Mesendoderm (in vitro differentiated cells): Measurements from ENCODE around the gene TAF6L.
"Not testable (repeated sequence)": the region's sequence is repeated elsewhere in the genome, so short reads cannot be mapped to it uniquely, and the experiment has no call there.

Source experiments
- DNase-seq: peaks from one replicate; pipeline ENCODE4 v3.0.0; 2013
- H2AK5ac ChIP-seq: 2 replicates; pipeline ENCODE4 v1.6.1; 2013; ENCODE audit warnings: low read length, inconsistent platforms
- H2BK120ac ChIP-seq: 2 replicates; pipeline ENCODE4 v1.6.1; 2013; ENCODE audit warnings: low read depth, mild to moderate bottlenecking, low read length, moderate library complexity, mixed read lengths
- H2BK15ac ChIP-seq: replicated peaks from 2 replicates; pipeline ENCODE4 v1.6.1; 2013; ENCODE audit warnings: low read depth, mild to moderate bottlenecking, moderate library complexity
- H2BK5ac ChIP-seq: 2 replicates; pipeline ENCODE4 v1.6.1; 2013; ENCODE audit warnings: low read length, inconsistent platforms
- H3K18ac ChIP-seq: 2 replicates; pipeline ENCODE4 v1.6.1; 2013; ENCODE audit warnings: mild to moderate bottlenecking, low read length, mixed read lengths
- H3K23ac ChIP-seq: one replicate; pipeline ENCODE4 v1.6.1; 2013; ENCODE audit warnings: low read length
- H3K27ac ChIP-seq: 2 replicates; pipeline ENCODE4 v1.5.1; 2013; ENCODE audit warnings: low read depth, mild to moderate bottlenecking, inconsistent platforms, low read length, moderate library complexity
- H3K27me3 ChIP-seq: 2 replicates; pipeline ENCODE4 v1.6.1; 2013; ENCODE audit warnings: low read length, control low read depth, mild to moderate bottlenecking, inconsistent platforms; ENCODE audit not compliant: insufficient read depth, poor library complexity
- H3K36me3 ChIP-seq: 2 replicates; pipeline ENCODE4 v1.6.1; 2013; ENCODE audit warnings: low read length, inconsistent platforms; ENCODE audit not compliant: control insufficient read depth, insufficient read depth
- H3K4ac ChIP-seq: one replicate; pipeline ENCODE4 v1.6.1; 2013; ENCODE audit warnings: low read depth, mild to moderate bottlenecking, low read length, moderate library complexity
- H3K4me1 ChIP-seq: 2 replicates; pipeline ENCODE4 v1.6.1; 2013; ENCODE audit warnings: low read depth, low read length, inconsistent platforms; ENCODE audit not compliant: control insufficient read depth
- H3K4me2 ChIP-seq: 2 replicates; pipeline ENCODE4 v1.6.1; 2013; ENCODE audit warnings: low read length
- H3K4me3 ChIP-seq: 2 replicates; pipeline ENCODE4 v1.5.1; 2013; ENCODE audit warnings: mild to moderate bottlenecking, low read length
- H3K56ac ChIP-seq: one replicate; pipeline ENCODE4 v1.6.1; 2013; ENCODE audit warnings: low read length
- H3K79me1 ChIP-seq: 2 replicates; pipeline ENCODE4 v1.6.1; 2013; ENCODE audit warnings: low read length, inconsistent platforms
- H3K79me2 ChIP-seq: 2 replicates; pipeline ENCODE4 v1.6.1; 2013; ENCODE audit warnings: mild to moderate bottlenecking, low read length; ENCODE audit not compliant: control insufficient read depth, insufficient read depth
- H3K9ac ChIP-seq: 2 replicates; pipeline ENCODE4 v1.6.1; 2013; ENCODE audit warnings: low read length, inconsistent platforms
- H4K5ac ChIP-seq: one replicate; pipeline ENCODE4 v1.6.1; 2013; ENCODE audit warnings: low read length
- H4K8ac ChIP-seq: one replicate; pipeline ENCODE4 v1.6.1; 2013; ENCODE audit warnings: low read depth, mild to moderate bottlenecking, control low read depth, low read length, moderate library complexity
- WGBS: extraction: QIAGEN DNeasy Blood & Tissue Kit; methylation state at CpG from one replicate; pipeline ENCODE4 v1.1.7; 2013; ENCODE audit warnings: low lambda C conversion rate, missing lambda C conversion rate; ENCODE audit not compliant: insufficient coverage; ENCODE audit errors: extremely low coverage; 5-methylcytosine and 5-hydroxymethylcytosine counted together

Gene TAF6L

DNA sequence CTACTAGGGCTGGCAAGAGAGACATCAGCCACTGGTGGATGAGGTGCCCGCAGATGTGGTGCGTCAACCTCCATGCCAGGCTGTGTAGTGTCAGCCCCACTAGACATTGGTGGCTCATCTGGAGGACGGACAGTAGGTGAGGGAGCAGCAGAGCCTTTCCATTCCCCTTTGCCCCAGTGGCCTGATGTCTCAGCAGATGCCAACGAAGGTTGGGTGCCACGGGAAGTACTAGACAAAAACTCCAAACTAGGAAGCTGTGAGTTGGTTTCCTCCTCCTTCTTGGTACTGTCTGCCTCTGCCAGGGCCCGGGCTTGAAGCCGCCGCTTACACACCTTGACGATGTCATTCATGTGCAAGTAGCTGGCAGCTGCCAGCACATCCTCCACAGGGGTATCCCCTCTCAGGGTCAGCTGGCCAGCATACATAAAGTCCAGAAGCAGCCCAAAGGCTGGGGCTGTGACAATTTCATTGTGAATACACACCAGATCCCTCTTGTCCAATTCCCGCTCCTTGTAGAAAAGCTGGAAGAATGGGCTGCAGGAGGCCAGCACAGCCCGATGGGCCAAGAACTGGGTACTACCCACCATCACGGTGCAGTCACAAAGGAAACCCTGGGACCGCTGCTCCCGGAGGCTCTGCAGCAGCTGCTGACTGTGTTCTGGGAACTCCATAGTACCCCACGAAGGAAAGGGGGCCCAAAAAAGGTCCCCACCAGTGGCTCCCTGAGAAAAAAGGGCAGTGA, 18.0 kb upstream of the TAF6L start:
- H3K27ac ChIP-seq, result no peak overlapping the region
- H4K5ac ChIP-seq, result no peak overlapping the region
- no peak overlapping the region for H2BK15ac ChIP-seq
- H3K23ac ChIP-seq, result no peak overlapping the region
- no peak overlapping the region for H3K4me3 ChIP-seq
- peak overlapping the region; percentile 23 for H3K18ac ChIP-seq
- H3K36me3 ChIP-seq, result peaks cover 6% of the 10 kb centered on the region
- H2AK5ac ChIP-seq, result no peak overlapping the region
- no peak for DNase-seq
- no CpG with 5 or more reads among the region's 15 CpGs for WGBS
- peak overlapping the region; percentile 65 for H3K56ac ChIP-seq
- H3K79me1 ChIP-seq, result peaks cover 18% of the 10 kb centered on the region
- no peaks in the 10 kb centered on the region for H3K4me1 ChIP-seq
- H2BK120ac ChIP-seq, result no peak overlapping the region
- H3K79me2 ChIP-seq, result peaks cover 18% of the 10 kb centered on the region
- H3K9ac ChIP-seq, result peak overlapping the region; percentile 59
- peak overlapping the region; percentile 89 for H3K4ac ChIP-seq
- no peak overlapping the region for H2BK5ac ChIP-seq
- H4K8ac ChIP-seq, result no peak overlapping the region
- peak overlapping the region; percentile 33 for H3K4me2 ChIP-seq
- H3K27me3 ChIP-seq, result no peaks in the 10 kb centered on the region

DNA sequence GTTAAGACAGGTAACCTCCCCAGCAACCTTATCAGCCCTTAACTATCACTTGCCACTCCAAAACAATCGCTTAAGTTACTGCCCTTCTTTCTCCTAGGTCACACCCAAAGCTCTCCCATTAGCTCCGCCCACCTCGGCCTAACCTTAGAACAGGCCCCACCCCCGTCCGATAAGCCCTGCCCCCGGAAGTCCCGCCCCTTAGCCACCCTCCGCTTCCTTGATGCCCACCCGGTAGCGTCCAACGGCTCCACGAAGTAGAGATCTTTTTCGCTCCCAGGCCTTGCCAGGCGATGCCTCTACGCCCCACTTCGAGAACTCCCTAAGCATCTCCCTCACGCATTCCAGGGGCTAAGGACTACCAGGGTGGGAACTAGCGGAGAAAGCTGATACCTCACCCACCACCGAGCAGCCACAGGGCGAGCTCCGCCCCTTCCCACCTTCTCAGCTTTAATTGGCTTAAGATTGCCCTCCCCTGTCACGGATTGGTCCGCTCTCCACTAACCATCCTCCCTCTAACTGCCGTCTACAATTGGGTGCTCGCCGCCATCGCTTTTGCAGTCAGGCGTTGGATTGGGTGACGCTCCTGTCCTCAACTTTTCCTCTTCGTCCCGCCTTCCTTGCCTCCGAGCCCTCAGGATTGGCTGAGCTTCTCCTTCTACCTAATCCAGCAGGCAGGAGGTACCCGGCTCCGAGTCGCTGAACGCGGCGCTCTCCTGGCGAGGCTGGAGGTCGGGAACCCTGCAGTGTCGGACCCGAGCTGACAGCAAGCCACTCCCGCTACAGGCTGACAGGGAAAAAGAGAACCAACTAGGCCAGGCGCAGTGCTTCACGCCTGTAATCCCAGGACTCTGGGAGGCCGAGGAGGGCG, 17.2 kb upstream of the TAF6L start, which contains the start of gene ZBTB3:
ZBTB3 (minus strand) TSS at position 425 of the 868 bp plus-strand sequence. CDS start 496 bp downstream, outside the sequence.
- WGBS, result no CpG with 5 or more reads among the region's 47 CpGs
- no peak within 1 kb of the TSS for H3K23ac ChIP-seq
- peak within 1 kb of the TSS; percentile 99 for H3K56ac ChIP-seq
- H3K4me3 ChIP-seq, result peak within 1 kb of the TSS; percentile 89
- peak; percentile 100 for DNase-seq
- peaks cover 6% of the 10 kb centered on the region for H3K36me3 ChIP-seq
- H2BK15ac ChIP-seq, result no peak within 1 kb of the TSS
- peak within 1 kb of the TSS; percentile 89 for H3K4ac ChIP-seq
- peak within 1 kb of the TSS; percentile 66 for H2BK5ac ChIP-seq
- peak within 1 kb of the TSS; percentile 93 for H3K9ac ChIP-seq
- H2BK120ac ChIP-seq, result no peak within 1 kb of the TSS
- no peak within 1 kb of the TSS for H4K5ac ChIP-seq
- no peaks in the 10 kb centered on the region for H3K4me1 ChIP-seq
- peak within 1 kb of the TSS; percentile 23 for H3K18ac ChIP-seq
- H4K8ac ChIP-seq, result no peak within 1 kb of the TSS
- H3K27ac ChIP-seq, result peak within 1 kb of the TSS; percentile 74
- H3K4me2 ChIP-seq, result peak within 1 kb of the TSS; percentile 65
- H2AK5ac ChIP-seq, result no peak within 1 kb of the TSS
- peaks cover 16% of the 10 kb centered on the region for H3K79me1 ChIP-seq
- no peaks in the 10 kb centered on the region for H3K27me3 ChIP-seq
- peaks cover 18% of the 10 kb centered on the region for H3K79me2 ChIP-seq

DNA sequence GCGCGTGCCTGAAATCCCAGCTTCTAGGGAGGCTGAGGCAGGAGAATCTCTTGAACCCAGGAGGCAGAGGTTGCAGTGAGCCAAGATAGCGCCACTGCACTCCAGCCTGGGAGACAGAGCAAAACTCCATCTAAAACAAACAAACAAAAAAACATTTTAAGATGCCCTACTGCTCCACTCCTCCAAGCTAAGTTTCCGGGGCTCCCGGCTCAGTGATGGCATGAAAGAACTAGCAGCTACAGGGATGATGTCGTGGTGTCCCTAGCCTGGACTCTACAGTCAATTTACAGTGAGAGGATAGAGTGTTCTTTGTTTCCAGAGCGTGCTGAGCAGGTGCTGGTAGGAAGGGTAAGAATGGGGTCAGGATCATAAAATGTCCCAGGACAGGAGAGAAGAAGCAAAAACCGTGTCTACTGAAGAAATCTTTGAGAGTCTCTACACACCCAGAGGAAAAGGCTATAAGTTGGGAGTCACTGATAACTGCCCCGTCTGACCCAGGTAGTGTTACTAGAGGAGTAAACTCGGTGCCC, 16.0 kb upstream of the TAF6L start:
- no CpG with 5 or more reads among the region's 10 CpGs for WGBS
- H3K79me2 ChIP-seq, result peaks cover 18% of the 10 kb centered on the region
- H2BK15ac ChIP-seq, result no peak overlapping the region
- H4K8ac ChIP-seq, result no peak overlapping the region
- no peak overlapping the region for H3K18ac ChIP-seq
- H2AK5ac ChIP-seq, result no peak overlapping the region
- H3K23ac ChIP-seq, result no peak overlapping the region
- H3K9ac ChIP-seq, result no peak overlapping the region
- H3K56ac ChIP-seq, result no peak overlapping the region
- no peak overlapping the region for H4K5ac ChIP-seq
- H3K79me1 ChIP-seq, result peaks cover 13% of the 10 kb centered on the region
- no peak for DNase-seq
- H3K36me3 ChIP-seq, result peaks cover 6% of the 10 kb centered on the region
- no peak overlapping the region for H3K4ac ChIP-seq
- no peak overlapping the region for H3K27ac ChIP-seq
- no peak overlapping the region for H3K4me3 ChIP-seq
- H2BK120ac ChIP-seq, result no peak overlapping the region
- H3K27me3 ChIP-seq, result no peaks in the 10 kb centered on the region
- no peaks in the 10 kb centered on the region for H3K4me1 ChIP-seq
- no peak overlapping the region for H2BK5ac ChIP-seq
- H3K4me2 ChIP-seq, result no peak overlapping the region

DNA sequence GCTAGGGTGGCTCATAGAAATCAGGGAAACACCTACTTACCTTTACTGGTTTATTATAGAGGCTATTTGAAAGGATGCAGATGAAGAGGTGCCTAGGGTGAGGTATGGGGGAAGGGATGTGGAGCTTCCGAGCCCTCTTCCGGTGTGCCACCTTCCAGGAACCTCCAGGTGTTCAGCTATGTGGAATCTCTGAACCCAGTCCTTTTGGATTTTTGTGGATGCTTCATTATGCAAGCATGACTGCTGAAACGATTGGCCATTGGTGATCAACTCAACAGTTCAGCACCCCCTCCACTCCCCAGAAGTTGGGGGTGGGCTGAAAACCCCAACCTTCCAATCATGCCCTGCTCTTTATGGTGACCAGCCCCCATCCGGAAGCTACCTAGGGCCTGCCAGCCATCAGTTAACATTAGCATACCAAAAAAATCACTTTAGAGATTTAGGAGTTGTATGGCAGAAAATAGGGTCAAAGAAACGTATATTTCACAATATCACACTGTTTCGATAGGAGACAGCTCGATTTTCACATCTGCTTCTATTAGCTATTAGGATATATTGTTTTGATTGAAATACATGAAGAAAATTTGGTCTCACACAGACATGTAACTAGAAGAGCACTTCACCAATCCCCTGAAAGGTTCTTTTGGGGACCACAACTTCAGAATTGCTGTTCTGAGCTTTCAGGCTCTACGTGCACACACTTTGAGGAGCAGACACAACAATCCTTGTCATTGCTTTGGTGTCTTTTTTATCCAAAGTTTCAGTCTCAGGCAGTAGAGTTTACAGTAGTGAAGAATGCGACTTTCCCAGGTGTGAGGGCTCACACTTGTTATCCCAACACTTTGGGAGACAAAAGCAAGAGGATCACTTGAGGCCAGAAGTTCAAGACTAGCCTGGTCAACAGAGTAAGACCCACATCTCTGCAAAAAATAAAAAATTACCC, 13.1 kb upstream of the TAF6L start:
- peak overlapping the region; percentile 1 for H3K18ac ChIP-seq
- H2AK5ac ChIP-seq, result no peak overlapping the region
- no peak overlapping the region for H2BK5ac ChIP-seq
- peaks cover 5% of the 10 kb centered on the region for H3K4me1 ChIP-seq
- H3K36me3 ChIP-seq, result no peaks in the 10 kb centered on the region
- H3K4me2 ChIP-seq, result peak overlapping the region; percentile 6
- no peaks in the 10 kb centered on the region for H3K27me3 ChIP-seq
- H3K79me2 ChIP-seq, result peaks cover 15% of the 10 kb centered on the region
- H4K8ac ChIP-seq, result no peak overlapping the region
- peak overlapping the region; percentile 82 for H3K4ac ChIP-seq
- no peak overlapping the region for H3K23ac ChIP-seq
- H3K79me1 ChIP-seq, result peaks cover 10% of the 10 kb centered on the region
- no peak overlapping the region for H4K5ac ChIP-seq
- DNase-seq, result peak; percentile 72
- WGBS, result no CpG with 5 or more reads among the region's 9 CpGs
- peak overlapping the region; percentile 28 for H3K56ac ChIP-seq
- peak overlapping the region; percentile 10 for H2BK120ac ChIP-seq
- peak overlapping the region; percentile 34 for H3K27ac ChIP-seq
- H3K4me3 ChIP-seq, result no peak overlapping the region
- peak overlapping the region; percentile 26 for H3K9ac ChIP-seq
- no peak overlapping the region for H2BK15ac ChIP-seq

DNA sequence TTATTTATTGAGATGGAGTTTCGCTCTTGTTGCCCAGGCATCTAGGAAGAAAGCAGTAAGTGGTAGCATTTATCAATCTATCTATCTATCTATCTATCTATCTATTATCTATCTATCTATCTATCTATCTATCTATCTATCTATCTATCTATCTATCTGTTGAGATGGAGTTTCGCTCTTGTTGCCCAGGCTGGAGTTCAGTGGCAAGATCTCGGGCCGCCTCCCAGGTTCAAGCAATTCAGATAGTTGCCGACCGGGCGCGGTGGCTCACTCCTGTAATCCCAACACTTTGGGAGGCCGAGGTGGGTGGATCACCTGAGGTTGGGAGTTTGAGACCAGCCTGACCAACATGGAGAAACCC, 10.3 kb upstream of the TAF6L start:
- not testable (repeated sequence) for H3K27me3 ChIP-seq, H4K8ac ChIP-seq, H3K36me3 ChIP-seq, H3K4me3 ChIP-seq, H3K23ac ChIP-seq, H3K4ac ChIP-seq, H3K4me1 ChIP-seq, H4K5ac ChIP-seq, H3K27ac ChIP-seq, H2BK15ac ChIP-seq, DNase-seq, H3K9ac ChIP-seq, H3K79me1 ChIP-seq, H3K4me2 ChIP-seq, H2BK120ac ChIP-seq, H2AK5ac ChIP-seq, H3K18ac ChIP-seq, H2BK5ac ChIP-seq
- WGBS, result no CpG with 5 or more reads among the region's 9 CpGs
- Histone ChIP-seq H3K56ac (peak overlapping the region; percentile 49), H3K79me2 (peaks cover 13% of the 10 kb centered on the region)
